Testis (tissue), 2 donors: ENCODE measurements around the gene CHRM4.

Source experiments
- CTCF ChIP-seq, 3 experiments: fragments of 450-650 bp in 2 of 3; fragments of 200-600 bp in 1 of 3; sonication (generic) in 1 of 3; IDR thresholded peaks; one replicate each; pipeline ENCODE4 v1.5.1; 2016 to 2019; ENCODE audit warnings: antibody characterized with exemption in 3 of 3, mild to moderate bottlenecking in 2 of 3, moderate library complexity in 1 of 3
- POLR2A ChIP-seq: fragments of 450-650 bp; IDR thresholded peaks from one replicate; pipeline ENCODE4 v1.6.1; 2017; ENCODE audit warnings: antibody characterized with exemption, mild to moderate bottlenecking, moderate library complexity

- TF ChIP-seq CTCF (IDR thresholded peaks at IDR 0.05) (no peak), POLR2A (no peak)
Observed at GRCh38 chr11:46342239-46342638, 49.3 kb downstream of the CHRM4 start.
